HAP-1 (cell line): ENCODE data around the gene MIEN1.
"Not testable (repeated sequence)": the region's sequence is repeated elsewhere in the genome, so short reads cannot be mapped to it uniquely, and the experiment has no call there.

Experiments
- DNase-seq, 2 experiments: peaks; one replicate each; pipeline ENCODE4 v3.0.0-alpha.2; 2016 to 2020; ENCODE audit warnings: low spot score in 2 of 2
- H3K27me3 ChIP-seq: fragments of 250-450 bp; sonication (Bioruptor Pico); 2 replicates; pipeline ENCODE4 v1.5.1; 2020; ENCODE audit warnings: low read depth, mild to moderate bottlenecking, moderate library complexity
- H3K36me3 ChIP-seq: fragments of 250-450 bp; sonication (Bioruptor Pico); replicated peaks from 2 replicates; pipeline ENCODE4 v1.5.1; 2020; ENCODE audit warnings: mild to moderate bottlenecking
- H3K4me1 ChIP-seq: fragments of 250-450 bp; sonication (Bioruptor Pico); 2 replicates; pipeline ENCODE4 v1.5.1; 2020; ENCODE audit warnings: mild to moderate bottlenecking
- H3K4me3 ChIP-seq: fragments of 250-450 bp; sonication (Bioruptor Pico); 2 replicates; pipeline ENCODE4 v1.5.1; 2020; ENCODE audit warnings: mild to moderate bottlenecking, moderate library complexity
- H3K9me3 ChIP-seq: fragments of 250-450 bp; sonication (Bioruptor Pico); 2 replicates; pipeline ENCODE4 v1.5.1; 2020; ENCODE audit warnings: mild to moderate bottlenecking, moderate library complexity
- in situ Hi-C: fragments of 300-500 bp; cut with MboI; formaldehyde crosslinking; loops from 3 replicates; pipeline ENCODE4 v1.14.3; 2020; ENCODE audit warnings: low sequenced_read_pairs, inconsistent platforms, mixed read lengths

MIEN1 gene

GRCh38 chr17:39706921-39707337 lies 23.4 kb downstream of the MIEN1 start:
- in situ Hi-C loops = no loop called here
- peaks cover 3% of the 10 kb centered on the region; the same call in 1 of the 2 replicates for H3K4me1 ChIP-seq
- no peak overlapping the region for H3K4me3 ChIP-seq

GRCh38 chr17:39706383-39706782 lies 23.9 kb downstream of the MIEN1 start:
- no peaks in the 10 kb centered on the region for H3K27me3 ChIP-seq
- H3K36me3 ChIP-seq = no peaks in the 10 kb centered on the region
- in situ Hi-C loops = no loop called here
- no peak overlapping the region for H3K4me3 ChIP-seq
- H3K9me3 ChIP-seq = no peaks in the 10 kb centered on the region
- H3K4me1 ChIP-seq = peaks cover 3% of the 10 kb centered on the region; the same call in 1 of the 2 replicates
- DNase-seq = no peak

More at GRCh38 chr17:39706921-39707337, 23.4 kb downstream of the MIEN1 start:
- Histone ChIP-seq H3K27me3 (no peaks in the 10 kb centered on the region), H3K9me3 (no peaks in the 10 kb centered on the region), H3K36me3 (no peaks in the 10 kb centered on the region)
- no peak for DNase-seq

GRCh38 chr17:39705786-39706348 lies 24.5 kb downstream of the MIEN1 start:
- no peak for DNase-seq
- in situ Hi-C loops = no loop called here
- Histone ChIP-seq H3K9me3 (no peaks in the 10 kb centered on the region), H3K27me3 (no peaks in the 10 kb centered on the region), H3K4me3 (no peak overlapping the region), H3K4me1 (peaks cover 3% of the 10 kb centered on the region; the same call in 1 of the 2 replicates), H3K36me3 (no peaks in the 10 kb centered on the region)

GRCh38 chr17:39704821-39705551 lies 25.3 kb downstream of the MIEN1 start:
- in situ Hi-C loops = no loop called here
- no peaks in the 10 kb centered on the region for H3K9me3 ChIP-seq
- H3K27me3 ChIP-seq = no peaks in the 10 kb centered on the region
- no peak for DNase-seq
- peaks cover 3% of the 10 kb centered on the region; the same call in 1 of the 2 replicates for H3K4me1 ChIP-seq
- H3K4me3 ChIP-seq = no peak overlapping the region
- H3K36me3 ChIP-seq = no peaks in the 10 kb centered on the region

GRCh38 chr17:39703913-39704312 lies 26.4 kb downstream of the MIEN1 start:
- no peaks in the 10 kb centered on the region for H3K27me3 ChIP-seq
- H3K9me3 ChIP-seq = no peaks in the 10 kb centered on the region
- H3K4me3 ChIP-seq = no peak overlapping the region
- no peak for DNase-seq
- peaks cover 3% of the 10 kb centered on the region; the same call in 1 of the 2 replicates for H3K4me1 ChIP-seq
- in situ Hi-C loops = no loop called here
- H3K36me3 ChIP-seq = no peaks in the 10 kb centered on the region

GRCh38 chr17:39702901-39703893 lies 27.1 kb downstream of the MIEN1 start:
- in situ Hi-C loops = no loop called here
- no peak for DNase-seq
- Histone ChIP-seq H3K36me3 (no peaks in the 10 kb centered on the region), H3K4me1 (peaks cover 3% of the 10 kb centered on the region; the same call in 1 of the 2 replicates), H3K9me3 (no peaks in the 10 kb centered on the region), H3K27me3 (no peaks in the 10 kb centered on the region), H3K4me3 (no peak overlapping the region)

GRCh38 chr17:39701784-39702422 lies 28.4 kb downstream of the MIEN1 start:
- in situ Hi-C loops = no loop called here
- H3K4me1 ChIP-seq = peaks cover 3% of the 10 kb centered on the region; the same call in 1 of the 2 replicates
- H3K36me3 ChIP-seq = no peaks in the 10 kb centered on the region
- no peak for DNase-seq
- H3K4me3 ChIP-seq = no peak overlapping the region
- H3K9me3 ChIP-seq = no peaks in the 10 kb centered on the region
- H3K27me3 ChIP-seq = no peaks in the 10 kb centered on the region

GRCh38 chr17:39701012-39701783 lies 29.1 kb downstream of the MIEN1 start:
- H3K4me1 ChIP-seq = peaks cover 3% of the 10 kb centered on the region; the same call in 1 of the 2 replicates
- no peaks in the 10 kb centered on the region for H3K27me3 ChIP-seq
- H3K9me3 ChIP-seq = no peaks in the 10 kb centered on the region
- no peak for DNase-seq
- H3K36me3 ChIP-seq = no peaks in the 10 kb centered on the region
- no peak overlapping the region for H3K4me3 ChIP-seq
- in situ Hi-C loops = no loop called here

- in situ Hi-C loops = no loop called here
- H3K4me1 ChIP-seq = peaks cover 3% of the 10 kb centered on the region; the same call in 1 of the 2 replicates
- H3K27me3 ChIP-seq = no peaks in the 10 kb centered on the region
- DNase-seq = no peak
- peak overlapping the region; percentile 21 for H3K4me3 ChIP-seq
- H3K9me3 ChIP-seq = no peaks in the 10 kb centered on the region
- H3K36me3 ChIP-seq = no peaks in the 10 kb centered on the region
Measured at GRCh38 chr17:39700148-39700987, 30.0 kb downstream of the MIEN1 start.

- Histone ChIP-seq H3K9me3 (no peaks in the 10 kb centered on the region), H3K36me3 (no peaks in the 10 kb centered on the region), H3K27me3 (no peaks in the 10 kb centered on the region), H3K4me1 (peaks cover 3% of the 10 kb centered on the region; the same call in 1 of the 2 replicates), H3K4me3 (peak within 1 kb of the TSS; percentile 21)
- DNase-seq = peak in 1 of 2 experiments; percentile 43
- in situ Hi-C loops = no loop called here
Measured at GRCh38 chr17:39699818-39700147, 30.5 kb downstream of the MIEN1 start, which contains the start of gene ERBB2. Gene ERBB2 (plus strand): TSS chr17:39700064. CDS start chr17:39700239, 175 bp downstream.

- H3K36me3 ChIP-seq, H3K9me3 ChIP-seq, in situ Hi-C loops, DNase-seq, H3K4me1 ChIP-seq, H3K4me3 ChIP-seq, H3K27me3 ChIP-seq: not testable (repeated sequence)
Measured at GRCh38 chr17:39699157-39699817, 31.0 kb downstream of the MIEN1 start.
